Urinary bladder (tissue), 4 donors: ENCODE measurements around the gene SLC22A14. TPM values are rescaled to one million over a fixed set of nuclear protein-coding genes. Genes with fewer than 3 reads are reported as not detected.

Experiments
- DNase-seq: peaks from one replicate; pipeline ENCODE4 v3.0.0-alpha.2; 2015; ENCODE audit errors: extremely low spot score
- H3K27ac ChIP-seq: one replicate; pipeline ENCODE4 v1.5.1; 2013; ENCODE audit warnings: low read depth, mild to moderate bottlenecking, moderate library complexity
- H3K36me3 ChIP-seq: one replicate; pipeline ENCODE4 v1.6.1; 2013; ENCODE audit warnings: mild to moderate bottlenecking, moderate library complexity; ENCODE audit not compliant: insufficient read depth
- H3K4me1 ChIP-seq: one replicate; pipeline ENCODE4 v1.6.1; 2013; ENCODE audit warnings: mild to moderate bottlenecking, moderate library complexity; ENCODE audit not compliant: insufficient read depth
- H3K4me3 ChIP-seq: one replicate; pipeline ENCODE4 v1.5.1; 2013; ENCODE audit warnings: low read depth, low read length
- WGBS: extraction: QIAGEN DNeasy Blood & Tissue Kit; methylation state at CpG from one replicate; pipeline ENCODE4 v1.1.7; 2013; 5-methylcytosine and 5-hydroxymethylcytosine counted together
- polyA plus RNA-seq: library from polyadenylated mRNA; stranded (reverse); fragments of 200-250 nt; gene quantifications from one replicate; pipeline ENCODE4 v1.2.3, GENCODE V29; 2013
- total RNA-seq: library from RNA; depleted of rRNA; stranded (reverse); fragments of >200 nt; gene quantifications from one replicate; pipeline ENCODE4 v1.2.3, GENCODE V29; 2014
- donor health status: healthy with polysubstance abuse.
- donor health status: healthy.

The SLC22A14 gene
- total and polyA plus RNA-seq, 2 donors, result 0.09 to 0.16 TPM

- Histone ChIP-seq H3K27ac (no peak overlapping the region), H3K4me1 (no peaks in the 10 kb centered on the region), H3K4me3 (no peak overlapping the region), H3K36me3 (no peaks in the 10 kb centered on the region)
- 72% methylated on average over 4 of the region's 4 CpGs for WGBS
- DNase-seq, result no peak
Observed at GRCh38 chr3:38331257-38332022, 49.3 kb downstream of the SLC22A14 start.

DNA sequence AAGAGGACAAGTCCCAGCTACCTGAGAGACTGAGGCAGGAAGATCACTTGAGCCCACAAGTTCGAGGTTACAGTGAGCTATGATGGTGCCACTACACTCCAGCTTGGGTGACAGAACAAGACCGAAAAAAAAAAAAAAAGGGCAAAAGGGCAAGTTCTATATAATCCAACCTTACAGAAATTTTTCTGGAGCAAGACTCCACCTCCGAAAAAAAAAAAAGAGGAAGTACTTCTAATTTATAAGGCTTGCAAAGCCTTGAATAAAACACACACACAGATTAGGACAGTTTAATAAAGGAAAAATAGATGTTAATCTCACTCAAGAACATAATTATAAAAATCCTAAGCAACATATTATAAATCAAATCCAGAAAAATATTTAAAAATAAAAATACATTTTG, 50.1 kb downstream of the SLC22A14 start:
- H3K27ac ChIP-seq, result no peak overlapping the region
- WGBS, result 64% methylated on average over 3 of the region's 3 CpGs
- H3K4me1 ChIP-seq, result no peaks in the 10 kb centered on the region
- DNase-seq, result no peak
- H3K36me3 ChIP-seq, result no peaks in the 10 kb centered on the region
- H3K4me3 ChIP-seq, result no peak overlapping the region

GRCh38 chr3:38334142-38335055, 52.3 kb downstream of the SLC22A14 start:
- WGBS, result 58% methylated on average over 5 of the region's 5 CpGs
- H3K4me1 ChIP-seq, result no peaks in the 10 kb centered on the region
- H3K4me3 ChIP-seq, result no peak overlapping the region
- H3K36me3 ChIP-seq, result no peaks in the 10 kb centered on the region
- H3K27ac ChIP-seq, result no peak overlapping the region
- DNase-seq, result no peak

DNA sequence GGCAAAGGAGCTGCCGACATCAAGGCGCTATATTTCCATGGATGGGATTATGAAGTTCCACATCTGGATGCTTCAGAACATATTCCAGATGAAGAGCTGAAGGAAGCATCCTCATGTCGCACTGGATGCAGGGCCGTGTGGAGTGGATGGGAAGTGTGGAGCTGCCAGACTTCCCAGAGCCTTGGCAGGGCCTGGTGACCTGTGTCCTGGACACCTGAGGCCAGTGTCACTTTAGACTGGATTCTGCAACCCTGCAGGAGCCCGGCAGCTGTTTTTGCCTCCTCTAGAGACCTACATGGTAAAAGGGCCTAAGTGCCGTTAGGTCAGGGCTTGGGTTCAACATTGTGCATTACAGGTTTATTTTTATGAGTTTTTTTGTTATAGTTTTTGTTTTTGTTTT, 53.2 kb downstream of the SLC22A14 start:
- DNase-seq, result no peak
- Histone ChIP-seq H3K27ac (no peak overlapping the region), H3K36me3 (no peaks in the 10 kb centered on the region), H3K4me1 (no peaks in the 10 kb centered on the region), H3K4me3 (no peak overlapping the region)
- WGBS, result 85% methylated on average over 6 of the region's 6 CpGs

- Histone ChIP-seq H3K27ac (no peak overlapping the region), H3K4me3 (no peak overlapping the region), H3K4me1 (no peaks in the 10 kb centered on the region), H3K36me3 (no peaks in the 10 kb centered on the region)
- WGBS, result 89% methylated on average over 2 of the region's 2 CpGs
- no peak for DNase-seq
Observed at GRCh38 chr3:38337703-38338102, 55.6 kb downstream of the SLC22A14 start.

- Histone ChIP-seq H3K36me3 (no peaks in the 10 kb centered on the region), H3K4me1 (no peaks in the 10 kb centered on the region), H3K4me3 (no peak overlapping the region), H3K27ac (no peak overlapping the region)
- WGBS, result 86% methylated on average over 3 of the region's 3 CpGs
- DNase-seq, result no peak
Observed at GRCh38 chr3:38343797-38344594, 61.9 kb downstream of the SLC22A14 start.

- Histone ChIP-seq H3K36me3 (no peaks in the 10 kb centered on the region), H3K4me3 (no peak overlapping the region), H3K27ac (no peak overlapping the region), H3K4me1 (no peaks in the 10 kb centered on the region)
- no peak for DNase-seq
- 44% methylated on average over 10 of the region's 10 CpGs for WGBS
Observed at GRCh38 chr3:38345879-38346586, 63.9 kb downstream of the SLC22A14 start.

GRCh38 chr3:38346587-38347410, 64.7 kb downstream of the SLC22A14 start, which contains the start of gene XYLB:
XYLB (plus strand) TSS chr3:38346785; CDS start chr3:38346869, 84 bp downstream.
- no peak within 1 kb of the TSS for H3K27ac ChIP-seq
- DNase-seq, result peak; percentile 35
- 1% methylated on average over 85 of the region's 85 CpGs for WGBS
- H3K4me3 ChIP-seq, result peak within 1 kb of the TSS; percentile 68
- H3K4me1 ChIP-seq, result no peaks in the 10 kb centered on the region
- H3K36me3 ChIP-seq, result no peaks in the 10 kb centered on the region

GRCh38 chr3:38347421-38348200, 65.5 kb downstream of the SLC22A14 start:
- Histone ChIP-seq H3K4me3 (peak overlapping the region; percentile 68), H3K27ac (no peak overlapping the region), H3K4me1 (no peaks in the 10 kb centered on the region), H3K36me3 (no peaks in the 10 kb centered on the region)
- no peak for DNase-seq
- WGBS, result 81% methylated on average over 19 of the region's 19 CpGs

DNA sequence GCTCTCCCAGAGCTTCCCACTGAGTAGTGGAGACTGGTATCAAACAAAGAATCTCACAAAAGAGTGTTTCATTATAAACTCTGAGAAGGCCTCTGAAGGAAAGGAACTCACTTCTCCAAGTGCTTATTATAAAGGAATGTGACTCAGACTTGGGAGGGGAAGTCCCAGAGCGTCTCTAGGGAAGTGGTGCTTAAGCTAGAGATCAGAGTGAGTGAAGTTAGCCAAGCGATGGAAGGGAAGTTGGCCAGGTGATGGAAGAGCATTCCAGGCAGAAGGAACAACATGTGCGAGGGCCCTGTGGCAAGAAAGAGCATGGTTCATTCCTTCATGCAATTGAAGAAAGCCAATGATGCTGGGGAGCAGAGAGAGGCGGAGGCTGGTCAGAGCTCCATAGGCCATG, 66.8 kb downstream of the SLC22A14 start:
- Histone ChIP-seq H3K4me1 (no peaks in the 10 kb centered on the region), H3K36me3 (no peaks in the 10 kb centered on the region), H3K4me3 (no peak overlapping the region), H3K27ac (no peak overlapping the region)
- WGBS, result 80% methylated on average over 4 of the region's 4 CpGs
- no peak for DNase-seq

GRCh38 chr3:38349684-38350359, 67.7 kb downstream of the SLC22A14 start:
- H3K36me3 ChIP-seq, result no peaks in the 10 kb centered on the region
- WGBS, result 86% methylated on average over 8 of the region's 8 CpGs
- H3K27ac ChIP-seq, result no peak overlapping the region
- H3K4me1 ChIP-seq, result no peaks in the 10 kb centered on the region
- DNase-seq, result no peak
- H3K4me3 ChIP-seq, result no peak overlapping the region
